Measurements from ENCODE around the gene LPP.
"Not testable (repeated sequence)": the region's sequence is repeated elsewhere in the genome, so short reads cannot be mapped to it uniquely, and the experiment has no call there.

The LPP gene, protein sequence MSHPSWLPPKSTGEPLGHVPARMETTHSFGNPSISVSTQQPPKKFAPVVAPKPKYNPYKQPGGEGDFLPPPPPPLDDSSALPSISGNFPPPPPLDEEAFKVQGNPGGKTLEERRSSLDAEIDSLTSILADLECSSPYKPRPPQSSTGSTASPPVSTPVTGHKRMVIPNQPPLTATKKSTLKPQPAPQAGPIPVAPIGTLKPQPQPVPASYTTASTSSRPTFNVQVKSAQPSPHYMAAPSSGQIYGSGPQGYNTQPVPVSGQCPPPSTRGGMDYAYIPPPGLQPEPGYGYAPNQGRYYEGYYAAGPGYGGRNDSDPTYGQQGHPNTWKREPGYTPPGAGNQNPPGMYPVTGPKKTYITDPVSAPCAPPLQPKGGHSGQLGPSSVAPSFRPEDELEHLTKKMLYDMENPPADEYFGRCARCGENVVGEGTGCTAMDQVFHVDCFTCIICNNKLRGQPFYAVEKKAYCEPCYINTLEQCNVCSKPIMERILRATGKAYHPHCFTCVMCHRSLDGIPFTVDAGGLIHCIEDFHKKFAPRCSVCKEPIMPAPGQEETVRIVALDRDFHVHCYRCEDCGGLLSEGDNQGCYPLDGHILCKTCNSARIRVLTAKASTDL
- 92.1 to 96.6 reads per million in 2 donors for total RNA-seq

DNA sequence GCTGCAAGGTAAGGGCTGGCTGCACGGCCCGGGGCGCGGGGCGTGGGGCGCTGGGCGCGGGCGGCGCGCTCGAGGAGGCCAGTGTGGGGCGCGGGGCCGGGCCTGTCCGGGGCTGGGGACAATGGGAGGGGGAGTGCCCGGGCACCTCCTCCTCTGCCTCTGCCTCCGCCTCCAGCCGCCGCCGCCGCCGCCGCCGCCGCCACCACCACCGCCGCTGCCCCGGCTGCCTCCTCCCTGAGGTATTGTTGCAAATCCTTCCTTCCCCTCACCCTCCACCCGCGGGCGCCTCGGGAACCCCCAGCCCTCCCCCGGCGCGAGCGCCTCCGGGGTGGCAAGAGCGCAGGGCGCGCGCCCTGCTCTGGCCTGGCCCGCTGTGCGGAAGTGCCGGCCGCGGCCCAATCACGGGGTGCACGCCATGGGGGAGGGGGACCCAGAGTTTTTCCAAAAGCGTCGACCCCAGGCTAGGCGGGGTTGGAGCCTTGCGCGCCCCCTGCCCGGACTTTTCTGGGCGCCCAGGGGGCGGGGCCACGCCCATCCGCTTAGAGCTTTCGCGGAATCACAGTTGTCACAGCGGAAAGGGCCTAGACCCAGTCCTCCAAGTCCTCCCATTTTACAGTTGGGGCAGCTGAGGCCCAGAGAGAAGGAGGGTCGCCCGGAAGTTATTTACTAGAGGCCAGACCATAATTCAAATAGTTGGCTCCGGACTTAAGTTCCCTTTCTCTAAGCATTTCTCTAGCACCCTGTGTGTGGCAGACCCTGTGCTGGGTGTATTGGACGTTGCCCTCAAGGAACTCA, at the start of gene LPP:
TSS of gene LPP (plus strand) at position 144 of the 795 bp plus-strand sequence. CDS start 251,964 bp downstream, outside the sequence.
- DNase-seq = peak; percentile 92

DNA sequence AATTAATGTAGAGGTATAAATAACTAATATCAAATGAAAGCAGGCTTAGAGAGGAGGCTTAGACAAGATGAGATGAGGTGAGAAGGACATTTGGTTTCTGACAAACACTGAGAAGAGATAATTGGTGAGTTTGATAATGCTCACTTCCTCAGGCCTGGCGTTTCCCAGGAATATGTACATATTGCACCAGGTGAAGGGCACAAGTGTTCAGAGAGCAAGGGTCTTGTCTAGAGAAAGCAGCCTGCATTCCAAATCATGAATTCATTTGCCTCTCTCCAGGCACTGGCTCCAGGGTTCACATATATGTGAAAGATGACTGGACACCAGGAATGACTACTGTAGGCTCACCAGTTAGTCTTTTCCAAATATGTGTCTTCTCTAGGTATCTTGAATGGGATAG, 48.0 kb upstream of the LPP start:
- DNase-seq = no peak

DNA sequence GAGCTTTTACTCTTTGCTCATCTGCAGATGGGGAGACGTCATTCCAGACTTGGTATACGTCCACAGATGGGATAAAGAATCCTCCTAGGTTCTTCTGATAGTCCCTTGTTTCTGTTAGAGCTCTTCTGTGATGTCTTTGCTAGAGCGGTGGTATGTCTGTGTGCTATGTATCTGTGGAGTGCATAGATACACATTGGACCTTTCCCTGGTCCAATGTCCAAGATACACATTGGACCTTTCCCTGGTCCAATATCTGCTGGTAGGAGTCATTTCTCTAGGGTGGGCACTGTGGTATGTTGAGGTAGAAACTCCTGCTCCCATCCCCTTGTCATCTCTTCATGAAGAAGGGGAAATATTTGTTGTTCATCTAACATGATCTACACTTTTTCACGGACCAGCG, 47.5 kb upstream of the LPP start:
- no peak for DNase-seq

DNA sequence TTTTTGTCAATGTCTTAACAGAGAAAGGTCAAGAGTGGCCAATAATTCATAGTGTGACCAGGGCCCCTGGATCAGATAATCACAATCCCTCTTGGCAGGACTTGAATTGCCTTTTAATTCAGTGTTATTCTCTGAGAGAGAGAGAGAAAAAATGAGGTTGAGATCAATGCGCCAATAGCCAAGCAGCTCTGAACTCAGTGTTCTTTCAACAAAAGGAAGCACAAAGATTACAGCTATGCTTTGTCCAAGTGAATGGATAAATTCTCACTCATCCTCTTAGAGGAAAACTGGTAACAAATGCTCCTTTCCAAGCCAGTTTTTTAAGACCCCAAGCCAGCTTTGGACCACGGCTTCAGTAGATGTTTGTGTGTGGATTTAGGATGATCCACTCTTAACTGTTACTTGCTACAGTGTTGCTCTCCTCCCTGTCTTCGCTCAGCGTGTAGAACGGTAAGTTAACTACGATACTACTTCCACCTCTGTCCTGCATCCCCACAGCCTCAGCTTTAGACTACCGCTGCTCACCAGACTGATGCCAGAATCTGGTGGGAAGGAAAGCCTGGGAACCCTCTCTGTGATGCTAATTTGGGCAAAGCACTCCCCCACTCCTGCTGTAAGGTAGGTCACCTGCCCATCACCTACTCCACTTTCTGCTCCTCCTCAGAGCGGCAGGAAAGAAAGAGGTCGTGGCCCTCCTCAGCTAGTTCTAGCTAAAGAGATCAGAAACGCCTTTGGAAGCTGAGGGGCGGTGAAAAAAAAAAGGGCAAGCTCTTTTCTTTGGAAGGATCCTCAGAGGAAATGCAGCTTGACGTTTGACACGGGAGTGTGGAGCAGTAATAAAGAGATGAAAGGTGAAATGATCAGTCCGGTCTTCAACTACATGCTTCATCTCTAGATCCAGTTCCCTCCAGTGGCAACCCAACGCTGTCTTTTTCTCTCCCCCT, 46.8 kb upstream of the LPP start:
- DNase-seq = no peak

DNA sequence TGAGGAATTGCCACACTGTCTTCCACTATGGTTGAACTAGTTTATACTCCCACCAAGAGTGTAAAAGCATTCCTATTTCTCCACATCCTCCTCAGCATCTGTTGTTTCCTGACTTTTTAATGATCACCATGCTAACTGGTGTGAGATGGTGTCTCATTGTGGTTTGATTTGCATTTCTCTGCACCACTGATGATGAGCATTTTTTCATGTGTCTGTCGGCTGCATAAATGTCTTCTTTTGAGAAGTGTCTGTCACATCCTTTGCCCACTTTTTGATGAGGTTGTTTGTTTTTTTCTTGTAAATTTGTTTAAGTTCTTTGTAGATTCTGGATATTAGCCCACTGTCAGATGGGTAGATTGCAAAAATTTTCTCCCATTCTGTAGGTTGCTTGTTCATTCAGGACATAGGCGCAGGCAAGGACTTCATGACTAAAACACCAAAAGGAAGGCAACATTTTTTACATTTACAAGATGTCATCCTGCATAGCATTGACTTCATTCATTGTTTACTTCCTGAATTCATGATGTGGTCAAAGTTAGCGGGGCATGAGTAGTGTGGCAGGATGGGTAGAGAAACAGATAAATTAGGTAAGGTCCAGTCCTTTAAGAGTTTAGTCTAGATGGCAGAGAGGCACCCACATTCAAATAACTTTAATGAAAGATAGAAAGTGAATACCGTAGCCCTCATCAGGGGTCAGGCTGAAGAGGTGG, 45.1 kb upstream of the LPP start:
- DNase-seq = no peak

DNA sequence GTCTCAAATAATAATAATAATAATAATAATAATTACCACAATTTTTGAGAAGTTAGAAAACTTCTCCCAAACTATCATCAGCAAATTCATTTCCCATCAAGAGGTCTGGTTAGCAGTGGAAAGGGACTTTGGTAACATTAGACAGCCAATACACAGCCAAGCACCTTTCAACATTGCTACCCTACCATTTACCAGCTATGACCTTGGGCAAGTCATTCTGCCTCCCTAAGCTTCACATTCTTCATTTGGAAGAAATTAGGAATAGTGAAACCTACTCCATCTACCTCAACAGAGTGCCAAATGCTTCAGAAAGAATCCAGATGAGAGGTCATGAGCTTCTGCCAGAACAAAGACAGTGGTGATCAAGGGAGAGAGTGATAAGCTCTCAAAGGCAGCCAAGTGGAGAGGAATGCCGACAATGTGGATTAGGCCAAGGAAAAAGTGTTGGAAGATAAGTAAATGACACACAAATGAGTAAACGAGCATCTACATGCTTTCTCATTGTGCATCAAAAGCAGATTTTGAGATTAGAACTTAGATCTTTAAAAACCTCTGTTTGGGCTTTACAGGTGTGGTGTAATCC, 42.9 kb upstream of the LPP start:
- no peak for DNase-seq

DNA sequence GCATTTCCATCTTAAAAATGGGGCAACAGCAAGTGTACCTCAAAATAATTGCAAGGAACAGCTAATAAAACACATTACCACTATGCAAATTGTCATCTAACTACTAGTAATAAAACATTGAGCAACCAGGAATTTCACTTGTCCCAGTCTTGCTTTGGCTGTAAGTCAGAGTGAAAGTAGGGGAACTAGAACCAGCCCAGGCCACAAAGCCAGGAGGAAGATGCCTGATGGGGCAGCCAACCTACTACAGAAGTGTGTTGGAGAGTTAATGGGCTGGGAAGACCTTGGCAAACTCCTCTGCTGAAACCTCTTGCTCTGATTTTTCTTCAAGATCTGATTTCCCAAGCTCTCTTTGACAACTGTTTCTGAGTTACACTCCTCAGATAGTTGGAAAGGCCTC, 40.2 kb upstream of the LPP start:
- no peak for DNase-seq

DNA sequence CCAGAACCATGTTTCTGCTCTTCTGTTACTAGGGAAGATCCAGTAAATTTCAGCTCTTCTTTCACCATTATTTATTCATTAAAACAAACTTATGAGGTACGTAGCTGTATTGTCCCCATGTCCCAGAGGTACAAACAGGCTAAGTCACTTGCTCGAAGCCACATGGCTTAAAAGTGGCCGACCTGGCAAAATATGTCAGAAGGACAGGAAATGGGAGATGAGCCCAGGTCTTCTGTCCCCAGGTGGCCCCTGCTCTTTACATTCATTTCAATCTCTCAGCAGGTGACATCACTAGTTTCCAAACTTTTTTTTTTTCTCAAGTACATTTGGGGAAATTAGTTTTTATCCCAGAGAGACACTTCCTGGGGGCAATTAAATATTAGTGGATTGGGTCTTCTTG, 34.1 kb upstream of the LPP start:
- no peak for DNase-seq

DNA sequence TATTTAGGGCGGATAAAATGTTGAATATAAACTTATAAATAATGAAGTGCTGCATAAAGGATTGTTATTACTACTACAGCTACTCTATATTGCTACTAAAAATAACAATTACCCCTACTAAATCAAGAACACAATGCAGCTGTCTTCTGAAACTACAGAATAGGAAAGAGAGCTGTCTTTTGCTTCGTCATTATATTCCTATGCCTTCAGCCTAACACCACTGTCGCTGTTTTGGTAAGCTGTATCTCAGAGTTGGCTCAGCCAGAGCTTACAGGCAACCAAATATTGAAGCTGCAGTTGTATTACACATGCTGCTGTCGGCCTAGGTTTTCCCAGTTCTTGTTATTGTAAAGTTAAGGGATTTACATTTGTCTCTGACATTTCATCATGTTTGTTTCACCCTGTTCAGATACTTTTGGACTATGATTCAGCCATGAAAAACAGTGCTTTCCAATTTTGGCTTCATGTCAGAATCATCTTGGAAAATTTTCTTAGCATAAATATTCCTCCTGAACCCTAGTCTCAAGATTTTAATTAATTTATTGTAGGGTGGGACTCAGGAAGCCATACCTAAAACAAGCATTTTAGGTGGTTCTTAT, 31.3 kb upstream of the LPP start:
- DNase-seq = no peak

DNA sequence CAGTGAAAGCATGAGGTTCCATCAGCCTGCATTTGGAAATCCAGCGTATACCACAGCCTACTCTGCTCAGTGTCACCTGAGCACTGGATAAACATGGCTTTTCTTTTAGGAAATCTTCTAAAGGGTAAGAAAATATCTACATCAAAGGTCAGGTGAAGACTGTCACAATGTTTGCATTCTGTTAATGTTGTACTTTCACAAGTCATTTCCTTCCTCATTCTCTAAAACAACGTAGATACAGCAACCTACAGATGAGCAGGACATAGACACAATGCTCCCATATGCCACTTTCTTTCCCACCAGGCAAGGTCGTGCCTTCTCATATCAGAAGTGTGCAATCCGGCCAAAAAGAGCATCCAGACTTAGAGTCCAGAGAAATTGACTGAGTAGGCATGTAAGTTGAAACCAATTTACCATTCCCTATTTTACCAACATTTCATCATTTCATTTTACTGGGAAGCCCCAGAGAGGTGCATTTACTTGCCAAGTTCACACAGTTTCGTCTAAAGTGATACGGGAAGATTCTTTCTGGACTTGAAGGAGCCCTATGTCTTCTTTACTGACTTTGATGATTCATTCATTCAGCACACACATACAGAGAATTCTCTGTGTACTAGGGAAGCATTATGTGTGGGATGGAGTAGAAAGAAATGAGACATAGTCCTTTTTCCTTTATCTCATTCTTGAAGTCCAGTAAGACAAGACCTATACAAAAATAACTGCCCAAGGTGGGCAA, 30.6 kb upstream of the LPP start:
- DNase-seq = no peak

DNA sequence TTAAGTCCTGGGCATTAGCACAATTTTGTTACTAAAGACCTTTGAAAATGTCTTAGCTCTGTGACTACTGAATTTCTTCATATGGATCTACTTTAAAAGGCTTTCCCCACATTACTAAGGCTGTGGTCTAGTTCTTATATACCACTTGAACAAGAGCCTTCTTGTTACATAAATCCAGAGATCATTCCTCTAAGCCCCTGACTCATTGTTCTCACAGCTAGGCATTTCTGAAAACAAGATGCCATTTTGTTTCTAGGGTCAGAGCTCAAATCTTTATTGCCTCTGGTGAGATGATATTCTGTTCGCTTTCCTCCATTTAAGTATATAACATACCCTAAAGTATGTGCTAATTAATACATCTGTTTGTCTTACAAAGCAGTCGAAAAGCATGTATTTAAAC, 29.8 kb upstream of the LPP start:
- no peak for DNase-seq

DNA sequence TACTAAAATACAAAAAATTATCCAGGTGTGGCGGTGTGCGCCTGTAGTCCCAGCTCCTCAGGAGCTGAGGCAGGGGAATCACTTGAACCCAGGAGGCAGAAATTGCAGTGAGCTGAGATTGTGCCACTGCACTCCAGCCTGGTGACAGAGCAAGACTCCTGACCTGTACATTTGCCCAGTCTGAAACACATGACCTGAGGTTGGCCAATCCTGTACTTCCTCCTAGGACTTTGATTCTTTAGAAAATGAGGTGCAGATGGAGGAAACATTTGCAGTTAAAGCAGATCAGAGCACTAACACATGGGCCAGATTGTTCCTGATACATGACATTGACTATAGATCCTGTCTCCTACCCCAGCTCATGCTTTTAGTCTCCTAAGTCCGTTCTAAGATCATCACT, 28.9 kb upstream of the LPP start:
- DNase-seq = no peak

DNA sequence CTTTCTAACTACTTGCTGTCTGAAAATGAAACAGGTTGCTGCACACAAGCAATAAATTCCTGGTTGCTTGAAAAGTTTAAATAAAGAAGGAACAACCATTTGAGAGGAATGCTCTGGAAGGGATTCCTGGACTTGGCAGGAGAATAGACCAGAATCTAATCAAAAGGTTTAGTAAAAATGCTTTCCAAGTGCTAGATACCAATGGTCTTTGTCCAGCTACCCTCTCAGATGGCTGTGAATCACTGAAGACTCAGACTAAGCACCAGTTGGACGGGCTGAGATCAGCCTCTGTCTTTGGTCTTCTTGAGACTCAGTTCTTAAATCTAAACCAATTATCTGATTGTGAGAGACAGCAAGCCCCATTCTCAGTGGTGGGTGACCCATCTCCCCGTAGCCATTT, 27.7 kb upstream of the LPP start:
- no peak for DNase-seq

DNA sequence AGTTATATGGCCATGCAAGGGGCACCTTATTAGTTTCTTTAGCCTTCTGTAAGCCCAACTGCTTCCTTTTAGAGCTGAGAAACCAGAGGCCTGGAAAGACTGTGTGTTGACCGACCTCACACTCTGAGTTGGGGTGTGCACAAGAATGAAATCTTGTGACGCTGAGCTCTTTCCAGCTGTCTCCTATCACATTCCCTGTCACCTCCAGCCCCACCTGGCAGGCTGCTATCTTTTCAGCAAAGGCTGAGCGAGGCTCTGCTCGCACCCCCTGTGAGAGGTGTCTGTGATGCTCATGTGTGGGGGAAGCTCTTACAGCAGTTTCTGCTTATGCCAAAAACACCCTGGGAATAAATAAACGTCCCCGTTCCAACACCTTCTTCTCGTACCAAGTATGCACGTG, 27.0 kb upstream of the LPP start:
- DNase-seq = no peak

DNA sequence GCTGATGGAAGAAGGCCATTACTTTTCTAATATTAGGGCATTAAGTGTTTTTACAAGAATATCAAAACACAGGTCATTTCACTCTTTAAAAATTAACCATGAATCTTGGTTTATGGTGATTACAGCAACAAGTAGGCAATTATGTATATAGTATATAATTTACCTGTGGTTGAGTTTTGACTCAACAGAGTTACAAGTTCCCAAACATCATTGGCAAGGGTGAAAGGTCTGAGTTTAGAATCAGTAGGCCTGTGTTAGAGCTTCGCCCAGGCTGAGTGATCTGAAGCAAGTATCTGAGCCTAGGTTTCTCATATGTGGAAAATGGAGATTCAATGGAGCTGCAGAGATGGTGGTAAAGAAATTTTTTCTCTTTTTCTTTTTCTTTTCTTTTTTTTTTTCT, 25.1 kb upstream of the LPP start:
- no peak for DNase-seq

DNA sequence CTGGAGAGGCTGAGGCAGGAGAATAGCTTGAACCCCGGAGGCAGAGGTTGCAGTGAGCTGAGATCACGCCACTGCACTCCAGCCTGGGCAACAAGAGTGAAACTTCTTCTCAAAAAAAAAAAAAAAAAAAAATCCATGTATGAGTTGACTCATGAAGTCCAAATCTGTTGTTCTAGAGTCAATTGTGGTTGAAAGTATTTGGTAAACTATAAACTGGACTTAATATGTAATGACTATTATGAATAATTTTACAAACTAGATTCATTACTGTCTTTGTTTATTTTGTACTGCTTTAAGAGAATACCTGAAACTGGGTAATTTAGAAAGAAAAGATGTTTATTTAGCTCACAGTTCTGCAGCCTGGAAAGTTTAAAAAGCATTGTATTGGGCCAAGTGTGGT, 22.9 kb upstream of the LPP start:
- not testable (repeated sequence) for DNase-seq

DNA sequence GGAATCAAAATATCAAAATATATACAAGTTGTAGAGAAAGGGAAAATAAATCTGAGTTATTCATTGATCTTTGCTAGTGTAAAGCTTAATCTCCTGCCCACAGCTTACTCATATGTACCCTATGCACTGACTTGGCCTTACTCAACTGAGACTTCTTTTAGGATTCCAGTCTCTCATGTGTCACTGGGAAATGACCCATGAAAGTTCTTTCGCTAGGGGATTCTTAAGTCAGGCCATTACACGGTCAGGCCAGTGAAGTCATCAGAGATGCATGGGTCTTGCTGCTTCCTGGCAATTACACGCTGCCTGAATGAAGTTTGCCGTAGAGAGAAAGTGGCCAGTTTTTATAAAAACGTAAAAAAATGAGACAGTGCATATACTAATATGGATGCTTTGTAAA, 20.7 kb upstream of the LPP start:
- DNase-seq = no peak

DNA sequence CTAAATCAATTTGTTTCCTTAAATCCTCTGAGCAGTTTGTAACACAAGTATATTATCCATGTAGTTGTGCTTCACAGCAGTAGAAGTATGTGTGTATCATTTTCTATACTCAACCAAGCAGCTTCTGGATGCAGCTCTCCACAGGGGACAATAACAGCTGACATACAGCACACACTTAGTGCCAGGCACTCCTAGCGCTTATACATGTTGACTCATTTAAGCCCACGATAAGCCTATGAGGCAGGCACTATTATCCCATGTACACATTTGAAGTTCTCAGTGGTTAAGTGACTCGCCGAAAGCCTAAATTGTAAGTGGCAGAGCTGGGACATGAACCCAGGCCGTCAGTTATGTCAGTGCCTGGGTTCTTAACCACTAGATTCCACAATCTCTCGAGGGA, 20.3 kb upstream of the LPP start:
- no peak for DNase-seq

DNA sequence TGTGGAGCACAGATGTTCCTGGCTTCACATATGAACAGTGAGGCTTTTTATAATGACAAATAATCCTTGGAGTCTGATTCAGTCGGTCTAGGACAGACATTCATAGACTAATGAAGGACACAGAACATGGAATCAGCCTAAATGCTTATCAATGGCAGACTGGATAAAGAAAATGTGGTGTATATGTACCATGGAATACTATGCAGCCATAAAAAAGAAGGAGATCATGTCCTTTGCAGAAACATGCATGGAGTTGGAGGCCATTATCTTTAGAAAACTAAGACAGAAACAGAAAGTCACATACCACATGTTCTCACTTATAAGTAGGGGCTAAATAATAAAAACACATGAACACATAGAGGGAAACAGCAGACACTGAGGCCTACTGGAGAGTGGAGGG, 19.9 kb upstream of the LPP start:
- no peak for DNase-seq

DNA sequence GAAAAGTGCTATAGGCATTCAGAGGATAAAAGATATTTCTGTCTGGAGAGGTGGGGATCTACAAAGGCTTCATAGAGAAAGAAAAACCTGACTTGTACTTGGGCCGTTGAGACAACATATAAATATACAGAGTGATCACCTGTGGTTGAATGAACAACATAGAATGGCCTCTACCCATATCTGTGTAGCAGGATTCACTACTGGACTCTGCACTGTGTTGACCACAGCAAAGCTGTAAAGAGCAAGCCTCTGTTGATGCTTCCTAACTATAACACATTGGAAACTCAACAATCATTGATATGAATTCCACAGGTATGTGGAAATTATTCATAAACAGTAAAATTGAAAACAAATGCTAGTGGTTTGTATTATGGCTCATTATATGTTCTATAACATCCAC, 19.1 kb upstream of the LPP start:
- DNase-seq = no peak
